GM23248 (cell line): Measurements from ENCODE around the gene PRODH. TPM values are rescaled to one million over a fixed set of nuclear protein-coding genes. Genes with fewer than 3 reads are reported as not detected.
"Not testable (repeated sequence)": the region's sequence is repeated elsewhere in the genome, so short reads cannot be mapped to it uniquely, and the experiment has no call there.

ENCODE experiments used
- DNase-seq: peaks from one replicate; pipeline ENCODE4 v3.0.0-alpha.2; 2015
- H2AFZ ChIP-seq: fragments of 200-600 bp; sonication (generic); 2 replicates; pipeline ENCODE4 v1.6.1; 2016; ENCODE audit warnings: antibody characterized with exemption
- H3F3A ChIP-seq: fragments of 200-600 bp; sonication (generic); 2 replicates; pipeline ENCODE4 v1.6.1; 2016; ENCODE audit warnings: mild to moderate bottlenecking, antibody characterized with exemption, mixed run types; ENCODE audit not compliant: insufficient read depth
- H3K27ac ChIP-seq: fragments of 200-600 bp; sonication (generic); 2 replicates; pipeline ENCODE4 v1.5.1; 2016; ENCODE audit warnings: mild to moderate bottlenecking
- H3K27me3 ChIP-seq: fragments of 200-600 bp; sonication (generic); replicated peaks from 2 replicates; pipeline ENCODE4 v1.6.1; 2016; ENCODE audit warnings: mild to moderate bottlenecking; ENCODE audit not compliant: insufficient read depth
- H3K36me3 ChIP-seq: fragments of 200-600 bp; sonication (generic); 2 replicates; pipeline ENCODE4 v1.6.1; 2016; ENCODE audit warnings: low read depth, mild to moderate bottlenecking
- H3K4me1 ChIP-seq: fragments of 200-600 bp; sonication (generic); 2 replicates; pipeline ENCODE4 v1.6.1; 2016; ENCODE audit warnings: mild to moderate bottlenecking; ENCODE audit not compliant: insufficient read depth
- H3K4me2 ChIP-seq: fragments of 200-600 bp; sonication (generic); one replicate; pipeline ENCODE4 v1.6.1; 2016; ENCODE audit warnings: mild to moderate bottlenecking; ENCODE audit not compliant: unreplicated experiment
- H3K4me3 ChIP-seq: fragments of 200-600 bp; sonication (generic); 2 replicates; pipeline ENCODE4 v1.5.1; 2016; ENCODE audit warnings: mild to moderate bottlenecking
- H3K79me2 ChIP-seq: fragments of 200-600 bp; sonication (generic); 2 replicates; pipeline ENCODE4 v1.6.1; 2016; ENCODE audit warnings: mild to moderate bottlenecking; ENCODE audit not compliant: insufficient read depth
- H3K9ac ChIP-seq: fragments of 200-600 bp; sonication (generic); 2 replicates; pipeline ENCODE4 v1.6.1; 2016; ENCODE audit warnings: mild to moderate bottlenecking
- H3K9me2 ChIP-seq: fragments of 200-600 bp; sonication (generic); 2 replicates; pipeline ENCODE4 v1.6.1; 2016; ENCODE audit warnings: mixed run types, mild to moderate bottlenecking, moderate library complexity; ENCODE audit not compliant: insufficient read depth
- H3K9me3 ChIP-seq: fragments of 200-600 bp; sonication (generic); one replicate; pipeline ENCODE4 v1.6.1; 2017; ENCODE audit warnings: low read depth
- H4K20me1 ChIP-seq: fragments of 200-600 bp; sonication (generic); 2 replicates; pipeline ENCODE4 v1.6.0; 2016; ENCODE audit not compliant: insufficient read depth
- EZH2 ChIP-seq: fragments of 200-600 bp; sonication (generic); IDR thresholded peaks from 2 replicates; pipeline ENCODE4 v1.6.1; 2018; ENCODE audit warnings: antibody characterized with exemption, mild to moderate bottlenecking; ENCODE audit not compliant: insufficient read depth, poor library complexity, severe bottlenecking
- EZH2phosphoT487 ChIP-seq: fragments of 200-600 bp; sonication (generic); IDR thresholded peaks from 2 replicates; pipeline ENCODE4 v1.6.1; 2018; ENCODE audit warnings: antibody characterized with exemption, moderate library complexity, mild to moderate bottlenecking, low read depth; ENCODE audit not compliant: insufficient read depth
- WGBS, 2 experiments: methylation state at CpG; one replicate each; pipeline ENCODE4 v1.1.6; 2015 to 2017; ENCODE audit warnings: low lambda C conversion rate in 2 of 2, low coverage in 1 of 2; ENCODE audit errors: missing lambda C conversion rate in 2 of 2; 5-methylcytosine and 5-hydroxymethylcytosine counted together
- in situ Hi-C: fragments of 300-500 bp; cut with MboI; formaldehyde crosslinking; loops from 2 replicates; pipeline ENCODE4 v1.15.0; 2020
- polyA plus RNA-seq: library from polyadenylated mRNA; unstranded; fragments of >200 nt; fragmentation: Nextera tagmentation; extraction: Ambion mirVana; gene quantifications from 2 replicates; pipeline ENCODE4 v1.2.1, GENCODE V29; 2016
- total RNA-seq: library from RNA; depleted of rRNA; stranded (reverse); fragments of >200 nt; shearing (Covaris generic); gene quantifications from 2 replicates; pipeline ENCODE4 v1.2.3, GENCODE V29; 2014

The PRODH gene
- total and polyA plus RNA-seq, 2 experiments from 2014 or later, result not detected

DNA sequence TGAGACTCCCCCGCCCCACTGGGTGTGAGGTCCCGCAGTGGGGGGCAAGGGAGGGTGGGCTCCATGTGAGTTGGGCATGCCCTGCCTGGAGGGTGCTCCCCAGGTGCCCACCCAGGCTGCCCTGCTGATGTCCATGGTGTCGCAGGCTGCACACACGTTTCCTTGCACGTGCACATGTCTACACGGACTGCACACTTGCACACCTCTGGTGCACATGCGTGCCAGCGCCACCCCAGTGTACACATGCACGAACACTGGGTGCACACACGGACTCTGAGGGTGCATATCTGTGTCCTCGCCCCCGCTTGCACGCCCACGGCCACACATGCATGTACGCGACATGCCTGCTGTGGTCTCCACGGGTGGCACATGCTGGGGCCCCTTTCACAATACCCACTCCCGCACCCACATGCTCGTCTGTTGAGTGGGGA is 35.2 kb upstream of the PRODH start:
- Histone ChIP-seq H3K4me2 (no peak overlapping the region), H3K9ac (no peak overlapping the region), H3F3A (no peaks in the 10 kb centered on the region), H3K4me1 (no peaks in the 10 kb centered on the region), H3K27me3 (no peaks in the 10 kb centered on the region), H3K36me3 (no peaks in the 10 kb centered on the region), H3K79me2 (no peaks in the 10 kb centered on the region), H3K27ac (no peak overlapping the region), H2AFZ (no peak overlapping the region), H3K9me2 (no peaks in the 10 kb centered on the region), H4K20me1 (no peaks in the 10 kb centered on the region), H3K4me3 (no peak overlapping the region), H3K9me3 (no peaks in the 10 kb centered on the region)
- WGBS, 2 experiments, result 26 to 30% methylated on average over 10 to 19 of the region's 19 CpGs
- in situ Hi-C loops, result no loop called here
- no peak for DNase-seq
- no peak for TF ChIP-seq EZH2
- TF ChIP-seq EZH2phosphoT487, result no peak

DNA sequence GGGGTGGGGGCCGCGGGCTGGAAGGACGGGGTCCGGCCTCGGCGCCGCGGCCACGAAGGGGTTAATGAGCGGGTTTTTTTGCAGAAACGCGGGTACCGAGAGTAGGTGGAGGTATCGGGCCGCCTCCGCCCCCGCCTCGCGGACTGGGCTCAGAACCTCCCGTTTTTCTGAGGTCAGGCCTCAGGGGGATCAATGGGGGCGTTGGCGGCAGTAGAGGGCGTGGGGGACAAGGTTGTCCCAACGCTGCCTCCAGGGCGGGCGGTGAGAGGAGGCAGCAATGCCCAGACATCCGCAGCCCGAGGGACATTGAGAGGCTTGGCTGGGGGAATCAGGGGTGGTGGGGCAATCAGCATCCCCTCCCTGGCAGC is 34.8 kb upstream of the PRODH start:
- H2AFZ ChIP-seq, result peak overlapping the region; percentile 83
- no peak overlapping the region for H3K27ac ChIP-seq
- H3K9me3 ChIP-seq, result no peaks in the 10 kb centered on the region
- in situ Hi-C loops, result no loop called here
- no peaks in the 10 kb centered on the region for H3K79me2 ChIP-seq
- 1 to 7% methylated on average over 3 to 24 of the region's 28 CpGs for WGBS, 2 experiments
- H3K9me2 ChIP-seq, result no peaks in the 10 kb centered on the region
- peak overlapping the region; percentile 42; the same call in 1 of the 2 replicates for H3K9ac ChIP-seq
- no peak for DNase-seq
- no peaks in the 10 kb centered on the region for H3K36me3 ChIP-seq
- peak overlapping the region; percentile 86 for H3K4me2 ChIP-seq
- H3K27me3 ChIP-seq, result no peaks in the 10 kb centered on the region
- H3K4me1 ChIP-seq, result no peaks in the 10 kb centered on the region
- peak overlapping the region; percentile 69 for H3K4me3 ChIP-seq
- H4K20me1 ChIP-seq, result no peaks in the 10 kb centered on the region
- H3F3A ChIP-seq, result no peaks in the 10 kb centered on the region
- TF ChIP-seq EZH2phosphoT487 (no peak), EZH2 (no peak)

GRCh38 chr22:18970176-18970947 is 34.3 kb upstream of the PRODH start:
- H3K79me2 ChIP-seq, result no peaks in the 10 kb centered on the region
- 2 to 3% methylated on average over 58 to 84 of the region's 94 CpGs for WGBS, 2 experiments
- no peak for TF ChIP-seq EZH2phosphoT487
- TF ChIP-seq EZH2, result no peak
- peak overlapping the region; percentile 83 for H2AFZ ChIP-seq
- H3K9ac ChIP-seq, result peak overlapping the region; percentile 42; the same call in 1 of the 2 replicates
- no peaks in the 10 kb centered on the region for H3F3A ChIP-seq
- H3K27me3 ChIP-seq, result no peaks in the 10 kb centered on the region
- in situ Hi-C loops, result no loop called here
- H3K9me2 ChIP-seq, result no peaks in the 10 kb centered on the region
- H3K4me2 ChIP-seq, result peak overlapping the region; percentile 86
- peak overlapping the region; percentile 69 for H3K4me3 ChIP-seq
- no peaks in the 10 kb centered on the region for H3K36me3 ChIP-seq
- no peak overlapping the region for H3K27ac ChIP-seq
- no peaks in the 10 kb centered on the region for H3K9me3 ChIP-seq
- DNase-seq, result peak; percentile 47
- no peaks in the 10 kb centered on the region for H3K4me1 ChIP-seq
- H4K20me1 ChIP-seq, result no peaks in the 10 kb centered on the region

GRCh38 chr22:18969158-18969942 is 33.3 kb upstream of the PRODH start:
- H3K27me3 ChIP-seq, DNase-seq, H3K9me2 ChIP-seq, H3K36me3 ChIP-seq, H3K4me3 ChIP-seq, in situ Hi-C loops, H3K9me3 ChIP-seq, H3K4me2 ChIP-seq, H3K4me1 ChIP-seq, H4K20me1 ChIP-seq, H3F3A ChIP-seq, H3K79me2 ChIP-seq, H3K27ac ChIP-seq, H2AFZ ChIP-seq, H3K9ac ChIP-seq: not testable (repeated sequence)
- 58 to 59% methylated on average over 14 of the region's 14 CpGs for WGBS, 2 experiments
